GM23338 (cell line): ENCODE measurements around the gene ASS1. TPM values are rescaled to one million over a fixed set of nuclear protein-coding genes. Genes with fewer than 3 reads are reported as not detected.

Experiments used
- ATAC-seq: fragments of 200-7000 bp; cut with Tn5 transposase; 3 replicates; pipeline ENCODE4 v1.9.1; 2020
- DNase-seq: peaks from one replicate; pipeline ENCODE4 v3.0.0-alpha.2; 2015; ENCODE audit warnings: low spot score
- H2AFZ ChIP-seq: fragments of 200-600 bp; sonication (generic); 2 replicates; pipeline ENCODE4 v1.8.0; 2016; ENCODE audit warnings: antibody characterized with exemption, mild to moderate bottlenecking, moderate library complexity
- H3F3A ChIP-seq: fragments of 200-600 bp; sonication (generic); replicated peaks from 2 replicates; pipeline ENCODE4 v1.8.0; 2017; ENCODE audit warnings: antibody characterized with exemption, mixed run types, low read depth
- H3K27ac ChIP-seq: fragments of 200-600 bp; sonication (generic); 2 replicates; pipeline ENCODE4 v1.6.1; 2016; ENCODE audit warnings: low read depth
- H3K27me3 ChIP-seq: fragments of 200-600 bp; sonication (generic); 2 replicates; pipeline ENCODE4 v1.8.0; 2016; ENCODE audit warnings: mild to moderate bottlenecking, mixed run types, moderate library complexity; ENCODE audit not compliant: insufficient read depth
- H3K36me3 ChIP-seq: fragments of 200-600 bp; sonication (generic); 2 replicates; pipeline ENCODE4 v1.8.0; 2016; ENCODE audit warnings: mild to moderate bottlenecking; ENCODE audit not compliant: insufficient read depth
- H3K4me1 ChIP-seq: fragments of 200-600 bp; sonication (generic); 2 replicates; pipeline ENCODE4 v1.8.0; 2016; ENCODE audit warnings: mild to moderate bottlenecking, moderate library complexity; ENCODE audit not compliant: insufficient read depth
- H3K4me2 ChIP-seq: fragments of 200-600 bp; sonication (generic); 2 replicates; pipeline ENCODE4 v1.7.1; 2017; ENCODE audit warnings: mixed run types
- H3K4me3 ChIP-seq: fragments of 200-600 bp; sonication (generic); 2 replicates; pipeline ENCODE4 v1.6.1; 2016; ENCODE audit warnings: mixed run types
- H3K79me2 ChIP-seq: fragments of 200-600 bp; sonication (generic); replicated peaks from 2 replicates; pipeline ENCODE4 v1.8.0; 2017; ENCODE audit warnings: mild to moderate bottlenecking; ENCODE audit not compliant: insufficient read depth
- H3K9me2 ChIP-seq: fragments of 200-600 bp; sonication (generic); 2 replicates; pipeline ENCODE4 v1.8.0; 2017; ENCODE audit not compliant: insufficient read depth
- H4K20me1 ChIP-seq: fragments of 200-600 bp; sonication (generic); replicated peaks from 2 replicates; pipeline ENCODE4 v1.8.0; 2017; ENCODE audit warnings: mild to moderate bottlenecking; ENCODE audit not compliant: insufficient read depth
- H3K27ac Mint-ChIP-seq: 2 replicates; pipeline ENCODE4 v1.8.0; 2020; ENCODE audit warnings: inconsistent platforms, mild to moderate bottlenecking, moderate library complexity, mixed read lengths
- H3K27me3 Mint-ChIP-seq: 3 replicates; pipeline ENCODE4 v1.8.0; 2022; ENCODE audit warnings: low read depth, mild to moderate bottlenecking, moderate library complexity, mixed read lengths, inconsistent platforms; ENCODE audit not compliant: insufficient read depth, poor library complexity
- H3K36me3 Mint-ChIP-seq: 3 replicates; pipeline ENCODE4 v1.8.0; 2021; ENCODE audit warnings: low read depth, mild to moderate bottlenecking, inconsistent platforms, moderate library complexity, mixed read lengths
- H3K4me1 Mint-ChIP-seq: 3 replicates; pipeline ENCODE4 v1.8.0; 2020; ENCODE audit warnings: mild to moderate bottlenecking, inconsistent platforms, mixed read lengths
- H3K4me3 Mint-ChIP-seq: 3 replicates; pipeline ENCODE4 v1.8.0; 2021; ENCODE audit warnings: moderate library complexity, mild to moderate bottlenecking, inconsistent platforms, mixed read lengths
- H3K9me3 Mint-ChIP-seq: 3 replicates; pipeline ENCODE4 v1.8.0; 2020; ENCODE audit warnings: moderate library complexity, mild to moderate bottlenecking, inconsistent platforms, mixed read lengths
- EZH2 ChIP-seq: fragments of 200-600 bp; sonication (generic); IDR thresholded peaks from one replicate; pipeline ENCODE4 v1.8.0; 2017; ENCODE audit warnings: antibody characterized with exemption, mild to moderate bottlenecking, low read depth; ENCODE audit not compliant: unreplicated experiment
- STAT1 ChIP-seq: IDR thresholded peaks from one replicate; pipeline ENCODE4 v1.6.1; 2016; ENCODE audit warnings: antibody characterized with exemption; ENCODE audit not compliant: unreplicated experiment
- ZNF462 ChIP-seq: fragments of 250-450 bp; sonication (Bioruptor Pico); IDR thresholded peaks from 2 replicates; pipeline ENCODE4 v1.5.0; 2020; ENCODE audit warnings: mild to moderate bottlenecking, moderate library complexity
- polyA plus RNA-seq: library from polyadenylated mRNA; unstranded; fragments of >200 nt; fragmentation: Nextera tagmentation; extraction: Ambion mirVana; gene quantifications from 2 replicates; pipeline ENCODE4 v1.2.1, GENCODE V29; 2016
- total RNA-seq: library from RNA; depleted of rRNA; stranded (reverse); fragments of >200 nt; shearing (Covaris generic); gene quantifications from 2 replicates; pipeline ENCODE4 v1.2.3, GENCODE V29; 2014
- TF ChIP-seq, protein P1 (sequence below), 2 experiments: fragments of 200-600 bp in 1 of 2; sonication (generic) in 1 of 2; conservative IDR thresholded peaks; 2 replicates each; pipeline versions ENCODE4 v1.5.1 to v1.6.1; 2016 to 2017; ENCODE audit warnings: antibody characterized with exemption in 2 of 2, low read depth in 2 of 2, mild to moderate bottlenecking in 2 of 2, moderate library complexity in 1 of 2

Gene ASS1
- total and polyA plus RNA-seq, 2 experiments from 2014 or later: 65.8 to 103 TPM

- no peak for TF ChIP-seq ZNF462
- no peak for TF ChIP-seq STAT1
Measured at GRCh38 chr9:130414910-130415746, 29.6 kb upstream of the ASS1 start (continued).

GRCh38 chr9:130417602-130418001, 27.2 kb upstream of the ASS1 start:
- DNase-seq: peak; percentile 56
- H3K4me1 Mint-ChIP-seq: peaks cover 17% of the 10 kb centered on the region
- H3K27ac Mint-ChIP-seq: no peak overlapping the region

More at GRCh38 chr9:130417602-130418001, 27.2 kb upstream of the ASS1 start:
- H4K20me1 ChIP-seq: no peaks in the 10 kb centered on the region
- H3K4me2 ChIP-seq: no peak overlapping the region
- Mint-ChIP-seq H3K36me3 (peaks cover 15% of the 10 kb centered on the region), H3K9me3 (peaks cover 4% of the 10 kb centered on the region), H3K27me3 (peaks cover 8% of the 10 kb centered on the region), H3K4me3 (no peak overlapping the region)
- no peak overlapping the region for H3K4me3 ChIP-seq
- H3K27me3 ChIP-seq: no peaks in the 10 kb centered on the region
- H3K36me3 ChIP-seq: no peaks in the 10 kb centered on the region
- no peak for TF ChIP-seq EZH2
- TF ChIP-seq, protein P1, sequence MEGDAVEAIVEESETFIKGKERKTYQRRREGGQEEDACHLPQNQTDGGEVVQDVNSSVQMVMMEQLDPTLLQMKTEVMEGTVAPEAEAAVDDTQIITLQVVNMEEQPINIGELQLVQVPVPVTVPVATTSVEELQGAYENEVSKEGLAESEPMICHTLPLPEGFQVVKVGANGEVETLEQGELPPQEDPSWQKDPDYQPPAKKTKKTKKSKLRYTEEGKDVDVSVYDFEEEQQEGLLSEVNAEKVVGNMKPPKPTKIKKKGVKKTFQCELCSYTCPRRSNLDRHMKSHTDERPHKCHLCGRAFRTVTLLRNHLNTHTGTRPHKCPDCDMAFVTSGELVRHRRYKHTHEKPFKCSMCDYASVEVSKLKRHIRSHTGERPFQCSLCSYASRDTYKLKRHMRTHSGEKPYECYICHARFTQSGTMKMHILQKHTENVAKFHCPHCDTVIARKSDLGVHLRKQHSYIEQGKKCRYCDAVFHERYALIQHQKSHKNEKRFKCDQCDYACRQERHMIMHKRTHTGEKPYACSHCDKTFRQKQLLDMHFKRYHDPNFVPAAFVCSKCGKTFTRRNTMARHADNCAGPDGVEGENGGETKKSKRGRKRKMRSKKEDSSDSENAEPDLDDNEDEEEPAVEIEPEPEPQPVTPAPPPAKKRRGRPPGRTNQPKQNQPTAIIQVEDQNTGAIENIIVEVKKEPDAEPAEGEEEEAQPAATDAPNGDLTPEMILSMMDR (conservative IDR thresholded peaks at IDR 0.05; ENCODE audit: low read depth in 2 of 2): peak; percentile 10 to 78; a peak in 2 of 4 replicates
- no peak for TF ChIP-seq ZNF462
- no peaks in the 10 kb centered on the region for H3K79me2 ChIP-seq
- peaks cover 7% of the 10 kb centered on the region; the same call in 1 of the 2 replicates for H3K4me1 ChIP-seq
- peak; percentile 64 for ATAC-seq
- no peaks in the 10 kb centered on the region for H3K9me2 ChIP-seq
- no peak overlapping the region for H2AFZ ChIP-seq
- H3K27ac ChIP-seq: no peak overlapping the region
- no peaks in the 10 kb centered on the region for H3F3A ChIP-seq
